AG10803 (cell line): ENCODE results near the gene SUN5.

Source experiments
- DNase-seq: peaks from one replicate; pipeline ENCODE4 v3.0.0; 2010; ENCODE audit warnings: low read depth
- H3K4me3 ChIP-seq: 2 replicates; pipeline ENCODE4 v1.5.1; 2011; ENCODE audit warnings: mild to moderate bottlenecking, low read length, control low read depth
- CTCF ChIP-seq: conservative IDR thresholded peaks from 2 replicates; pipeline ENCODE4 v1.5.1; 2011; ENCODE audit warnings: mild to moderate bottlenecking, low read length, control low read depth, inconsistent platforms

Gene SUN5

DNA sequence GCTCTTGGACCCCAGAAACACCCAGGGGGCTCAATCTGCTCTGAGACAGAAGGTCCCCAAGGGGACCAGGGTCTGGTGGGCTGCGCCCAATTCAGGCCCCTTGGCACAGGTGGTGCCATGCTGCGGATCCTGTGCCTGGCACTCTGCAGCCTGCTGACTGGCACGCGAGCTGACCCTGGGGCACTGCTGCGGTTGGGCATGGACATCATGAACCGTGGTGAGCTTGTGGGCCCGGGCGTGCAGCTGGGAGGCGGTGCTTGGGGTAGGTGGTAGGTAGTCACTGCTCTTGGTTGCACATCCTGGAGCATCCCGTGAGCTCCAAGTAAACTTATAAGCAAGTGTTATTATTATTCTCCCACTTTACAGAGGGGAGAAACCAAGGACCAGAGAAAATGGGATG is 27.3 kb upstream of the SUN5 start, which contains the start of gene BPIFB6:
Gene BPIFB6 (plus strand): TSS at position 118 of the 400 bp plus-strand sequence. CDS start 0 bp downstream, at position 118.
- H3K4me3 ChIP-seq = no peak within 1 kb of the TSS
- TF ChIP-seq CTCF = no peak
- DNase-seq = no peak

DNA sequence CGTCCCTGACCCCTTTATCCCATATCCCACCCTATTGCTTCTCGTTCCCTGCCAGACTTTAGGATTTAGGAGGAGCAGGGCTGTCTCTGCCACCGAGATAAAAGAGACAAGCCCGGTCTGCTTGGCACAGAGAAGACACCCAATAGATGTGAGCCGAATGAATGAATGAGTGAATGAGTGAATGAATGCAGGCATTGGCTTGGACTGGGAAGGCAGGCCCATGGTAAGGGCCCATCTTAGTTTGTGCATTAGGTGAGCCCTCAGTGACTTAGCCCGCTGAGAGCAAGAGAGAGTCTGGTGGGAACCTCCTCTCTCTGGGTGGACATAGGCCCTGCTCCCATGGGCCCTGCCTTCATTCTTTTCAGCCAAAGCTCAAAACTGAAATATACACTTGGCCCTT is 26.3 kb upstream of the SUN5 start:
- no peak for TF ChIP-seq CTCF
- no peak overlapping the region for H3K4me3 ChIP-seq
- DNase-seq = no peak

DNA sequence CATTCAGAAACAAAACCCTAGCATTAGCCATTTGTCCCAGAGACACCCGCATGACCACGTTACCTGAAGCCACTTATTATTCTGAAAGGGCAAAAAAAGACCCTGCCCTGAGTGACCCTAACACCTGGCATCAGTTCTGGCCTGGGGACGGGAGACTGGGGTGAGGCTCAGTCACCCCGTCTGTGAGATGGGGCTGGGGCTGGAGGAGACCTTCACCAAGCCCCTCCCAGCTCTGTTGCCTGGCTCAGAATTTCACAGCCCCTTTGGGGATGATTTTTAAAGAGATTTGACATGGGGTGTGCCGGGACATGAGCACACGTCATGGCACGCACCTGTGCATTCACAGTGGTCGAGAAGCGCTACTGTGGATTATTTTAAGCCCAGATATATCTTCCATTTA is 25.8 kb upstream of the SUN5 start:
- TF ChIP-seq CTCF = no peak
- H3K4me3 ChIP-seq = no peak overlapping the region
- no peak for DNase-seq

DNA sequence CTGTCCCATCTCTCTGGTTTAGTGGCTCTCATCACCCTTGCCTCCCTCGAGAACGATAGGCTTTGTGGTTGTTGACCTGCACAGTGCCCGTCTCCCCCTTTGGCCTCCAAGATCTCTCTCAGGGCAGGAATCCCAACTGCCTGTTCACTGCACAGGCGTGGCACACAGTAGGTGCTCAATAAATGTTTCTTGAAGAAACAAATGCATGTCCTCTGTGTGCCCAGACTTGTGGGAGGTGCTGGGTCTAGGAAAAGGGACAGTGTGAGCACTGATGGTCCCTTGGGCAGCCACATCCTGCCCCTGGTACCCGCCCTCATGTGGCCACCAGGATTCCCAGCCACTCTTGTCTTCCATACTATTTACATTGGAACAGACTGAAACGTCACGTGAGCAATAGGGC is 24.6 kb upstream of the SUN5 start:
- no peak for DNase-seq
- H3K4me3 ChIP-seq = no peak overlapping the region
- no peak for TF ChIP-seq CTCF

DNA sequence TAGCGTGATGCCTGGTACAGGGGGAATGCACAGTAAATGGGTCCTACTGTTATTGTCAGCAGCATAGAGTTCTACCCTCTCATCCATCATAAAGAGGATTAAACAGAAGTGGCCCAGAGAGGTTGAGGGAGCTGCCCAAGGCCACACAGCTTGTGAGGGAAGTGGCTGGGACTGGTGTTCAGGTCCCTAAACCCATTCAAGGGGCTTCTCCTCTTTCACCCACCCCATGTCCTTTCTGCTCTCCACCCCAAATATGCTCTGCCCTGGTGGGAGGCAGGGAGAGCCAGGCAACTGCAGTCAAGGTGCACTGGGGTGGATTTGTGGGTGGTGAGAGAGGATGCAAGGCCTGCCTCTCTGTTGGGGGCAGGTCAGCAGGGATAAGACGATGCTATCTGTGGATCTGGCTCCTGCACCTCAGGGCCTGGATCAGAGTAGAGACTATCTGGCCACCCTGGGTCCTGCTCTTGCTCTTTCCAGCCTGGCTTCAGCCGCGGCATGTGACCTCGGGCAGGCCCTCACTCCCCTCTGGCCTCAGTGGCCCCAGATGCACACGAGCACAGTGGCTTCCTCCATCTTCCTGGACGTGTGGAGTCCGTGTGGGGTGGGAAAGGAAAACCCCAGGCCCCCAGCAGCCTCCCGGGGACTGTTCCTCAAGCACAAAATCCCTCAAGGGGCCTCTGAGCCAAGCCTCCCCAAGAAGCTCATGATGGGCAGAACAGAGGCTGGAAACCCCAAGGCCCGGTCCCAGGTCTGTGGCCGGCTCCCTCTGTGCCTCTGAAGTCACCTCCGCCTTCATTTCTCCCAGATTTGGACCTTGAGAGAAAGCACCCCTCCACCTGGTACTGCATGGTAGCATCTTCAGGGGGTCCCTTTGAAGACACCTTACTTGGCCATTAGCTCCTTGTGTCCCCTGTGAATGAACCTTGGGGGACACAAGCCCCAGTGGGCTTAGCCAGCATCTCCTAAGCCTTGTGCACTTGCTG is 23.8 kb upstream of the SUN5 start:
- H3K4me3 ChIP-seq = no peak overlapping the region
- TF ChIP-seq CTCF = no peak
- DNase-seq = no peak

DNA sequence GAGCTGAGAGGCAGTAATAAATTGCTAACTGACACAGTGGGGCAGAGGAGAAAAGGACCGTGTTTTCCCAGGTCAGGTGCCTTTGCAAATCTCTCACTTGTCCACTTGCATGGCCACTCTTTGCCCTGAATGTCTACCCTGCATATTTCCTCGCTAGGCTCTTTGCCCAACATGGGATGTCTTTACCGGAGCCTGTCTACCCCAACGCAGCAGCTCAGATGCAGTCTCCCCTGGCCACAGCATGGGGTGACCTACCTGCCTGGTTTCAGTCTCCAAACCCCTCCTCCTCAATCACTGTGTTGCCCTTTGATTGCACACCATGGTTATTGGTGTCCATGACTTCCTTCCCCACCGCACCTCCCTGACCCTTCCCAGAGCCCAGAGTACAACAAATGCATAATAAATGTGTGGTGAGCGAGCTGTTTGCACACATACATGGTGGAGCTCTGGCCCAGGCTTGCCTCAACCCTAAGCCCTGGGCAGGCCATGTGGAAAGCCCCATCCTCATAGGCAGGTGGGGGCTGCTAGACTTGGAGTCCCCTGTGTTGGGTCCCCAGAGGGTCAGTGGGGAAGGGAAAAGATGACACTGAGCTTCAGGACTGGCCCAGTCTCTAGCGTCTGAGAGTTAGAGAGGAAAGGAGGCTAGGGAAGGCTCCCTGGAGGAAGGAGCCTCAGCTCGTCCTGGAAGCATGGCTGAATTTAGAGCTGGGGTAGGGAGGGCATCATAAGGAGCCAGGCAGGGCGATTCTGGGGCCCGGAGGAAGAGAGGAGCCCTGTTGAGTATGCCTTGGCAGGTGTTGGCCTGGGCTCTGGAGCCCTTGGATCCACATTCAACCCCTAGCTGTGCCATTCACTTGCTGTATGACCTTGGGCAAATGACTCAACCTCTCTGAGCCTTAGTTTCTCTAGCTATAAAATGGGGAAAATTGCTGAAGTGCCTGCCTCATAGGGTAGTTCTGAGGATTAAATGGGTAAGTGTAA is 22.8 kb upstream of the SUN5 start:
- no peak for DNase-seq
- H3K4me3 ChIP-seq = no peak overlapping the region
- no peak for TF ChIP-seq CTCF
